CD1c-positive myeloid dendritic cell (primary cell): ENCODE data around the gene RMDN2.
"Not testable (repeated sequence)": the region's sequence is repeated elsewhere in the genome, so short reads cannot be mapped to it uniquely, and the experiment has no call there.

ENCODE experiments used
- DNase-seq: peaks from one replicate; pipeline ENCODE4 v3.0.0-alpha.2; 2016; ENCODE audit errors: extremely low spot score

Gene RMDN2

GRCh38 chr2:37932873-37933272 is 7.8 kb downstream of the RMDN2 start:
- DNase-seq = not testable (repeated sequence)

DNA sequence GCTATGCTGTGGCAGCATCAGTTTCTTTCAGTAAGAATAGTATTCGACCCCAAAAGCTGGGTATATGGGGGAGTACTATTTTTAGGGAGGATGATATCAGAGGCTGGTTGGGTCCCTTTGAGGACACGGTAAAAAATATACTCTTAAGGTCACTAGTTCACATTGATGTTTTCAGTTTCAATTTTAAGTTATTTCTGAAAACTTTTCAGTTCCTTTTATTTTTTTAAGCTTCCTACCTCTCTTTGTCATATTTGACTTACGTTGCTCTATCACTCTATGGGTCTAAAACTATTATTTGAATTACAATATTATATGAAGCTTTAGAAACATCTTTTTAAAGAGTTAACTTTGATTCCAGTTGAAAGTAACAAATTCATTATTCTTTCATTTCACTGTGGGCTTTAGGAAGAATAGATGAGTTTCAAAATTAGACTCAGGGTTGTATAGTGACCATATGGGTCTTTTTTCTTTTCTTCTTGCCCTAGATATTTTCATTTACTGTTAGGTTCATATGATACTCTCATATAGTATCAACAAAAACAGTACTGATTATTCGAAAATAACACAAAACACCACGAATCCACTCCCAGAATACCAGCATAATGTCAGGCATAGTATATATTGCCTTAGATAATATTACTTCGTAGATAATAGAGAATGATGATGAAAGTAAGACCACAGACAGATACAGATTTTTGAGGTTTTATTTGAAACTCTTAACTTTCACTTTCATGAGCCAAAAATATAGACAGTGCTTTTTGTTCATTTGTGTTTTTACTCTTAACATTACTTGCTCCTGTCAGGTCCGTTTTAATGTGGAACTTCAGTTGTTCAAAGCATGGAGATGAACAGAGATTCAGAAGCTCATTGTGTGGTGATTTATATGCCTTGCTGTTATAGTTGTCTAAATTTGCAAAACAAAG is 9.8 kb downstream of the RMDN2 start:
- DNase-seq = peak; percentile 55

DNA sequence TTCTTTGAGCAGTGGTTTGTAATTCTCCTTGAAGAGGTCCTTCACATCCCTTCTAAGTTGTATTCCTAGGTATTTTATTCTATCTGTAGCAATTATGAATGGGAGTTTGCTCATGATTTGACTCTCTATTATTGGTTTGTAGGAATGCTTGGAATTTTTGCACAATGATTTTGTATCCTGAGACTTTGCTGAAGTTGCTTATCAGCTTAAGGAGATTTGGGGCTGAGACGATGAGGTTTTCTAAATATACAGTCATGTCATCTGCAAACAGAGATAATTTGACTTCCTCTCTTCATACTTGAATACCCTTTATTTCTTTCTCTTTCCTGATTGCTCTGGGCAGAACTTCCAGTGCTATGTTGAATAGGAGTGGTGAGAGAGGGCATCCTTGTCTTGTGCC is 12.5 kb downstream of the RMDN2 start:
- DNase-seq = not testable (repeated sequence)

GRCh38 chr2:37941267-37941666 is 16.2 kb downstream of the RMDN2 start:
- DNase-seq = not testable (repeated sequence)

GRCh38 chr2:37944268-37944667 is 19.2 kb downstream of the RMDN2 start:
- no peak for DNase-seq

GRCh38 chr2:37947306-37947705 is 22.2 kb downstream of the RMDN2 start:
- DNase-seq = no peak

GRCh38 chr2:37962018-37962739 is 37.1 kb downstream of the RMDN2 start:
- DNase-seq = not testable (repeated sequence)

- DNase-seq = not testable (repeated sequence)
Observed at GRCh38 chr2:37962740-37963121, 37.6 kb downstream of the RMDN2 start.

- not testable (repeated sequence) for DNase-seq
Observed at GRCh38 chr2:37963901-37964300, 38.8 kb downstream of the RMDN2 start.

DNA sequence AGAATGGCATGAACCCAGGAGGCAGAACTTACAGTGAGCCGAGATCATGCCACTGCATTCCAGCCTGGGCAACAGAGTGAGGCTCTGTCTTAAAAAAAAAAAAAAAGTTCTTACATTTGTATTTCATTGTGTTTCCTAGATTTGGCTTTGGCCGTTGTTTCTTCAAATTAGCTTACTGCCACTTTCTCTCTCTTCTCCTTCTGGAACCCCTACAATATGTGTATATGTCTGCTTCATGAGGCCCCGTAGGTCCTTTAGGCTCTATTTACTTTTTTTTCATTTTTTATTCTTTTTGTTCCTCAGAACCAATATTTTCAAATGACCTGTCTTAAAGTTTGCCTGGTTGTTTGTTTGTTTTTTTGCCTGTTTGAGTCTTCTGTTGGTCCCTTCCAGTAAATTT is 41.2 kb downstream of the RMDN2 start:
- DNase-seq = no peak

GRCh38 chr2:37969731-37970130 is 44.6 kb downstream of the RMDN2 start:
- no peak for DNase-seq

DNA sequence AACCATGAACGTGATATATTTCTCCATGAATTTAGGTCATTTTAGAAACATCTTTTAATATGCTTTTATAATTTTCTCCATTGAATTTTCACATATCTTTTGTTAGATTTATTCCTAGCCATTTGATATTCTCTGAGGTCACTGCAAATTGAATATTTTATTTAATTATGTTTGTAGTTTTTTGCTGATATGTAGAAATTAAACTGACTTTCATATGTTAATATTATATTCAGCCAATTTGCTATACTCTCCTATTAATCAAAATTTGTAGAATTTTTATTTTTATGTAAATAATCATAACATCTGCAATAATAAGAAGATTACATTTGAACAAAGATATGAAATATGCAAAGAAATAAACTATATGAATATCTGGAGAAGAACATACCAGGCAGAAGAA is 46.9 kb downstream of the RMDN2 start:
- no peak for DNase-seq

GRCh38 chr2:37973615-37974353 is 48.7 kb downstream of the RMDN2 start:
- no peak for DNase-seq

DNA sequence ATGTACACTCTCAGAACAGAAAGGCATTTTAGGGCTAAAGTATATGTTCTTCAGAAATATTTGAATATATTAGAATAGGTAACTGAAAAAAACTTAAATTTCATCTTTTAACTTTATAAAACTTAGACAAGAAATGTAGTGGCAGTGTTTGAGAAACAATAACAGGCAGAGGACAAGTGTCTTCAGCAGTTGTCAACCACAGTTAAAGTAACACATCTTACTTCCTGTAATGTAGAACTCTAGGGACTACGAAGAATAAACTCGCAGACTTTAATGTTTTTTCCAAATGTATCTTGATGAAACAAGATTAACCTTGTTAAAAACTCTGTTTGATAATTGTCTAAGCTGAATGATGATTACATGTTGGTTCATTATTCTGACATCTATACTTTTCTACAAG is 50.7 kb downstream of the RMDN2 start:
- DNase-seq = no peak

- no peak for DNase-seq
Observed at GRCh38 chr2:37976411-37976810, 51.3 kb downstream of the RMDN2 start.

GRCh38 chr2:37982147-37982582 is 57.1 kb downstream of the RMDN2 start:
- peak; percentile 73 for DNase-seq

GRCh38 chr2:37982847-37983246 is 57.8 kb downstream of the RMDN2 start:
- no peak for DNase-seq

GRCh38 chr2:37983719-37984118 is 58.6 kb downstream of the RMDN2 start:
- no peak for DNase-seq

DNA sequence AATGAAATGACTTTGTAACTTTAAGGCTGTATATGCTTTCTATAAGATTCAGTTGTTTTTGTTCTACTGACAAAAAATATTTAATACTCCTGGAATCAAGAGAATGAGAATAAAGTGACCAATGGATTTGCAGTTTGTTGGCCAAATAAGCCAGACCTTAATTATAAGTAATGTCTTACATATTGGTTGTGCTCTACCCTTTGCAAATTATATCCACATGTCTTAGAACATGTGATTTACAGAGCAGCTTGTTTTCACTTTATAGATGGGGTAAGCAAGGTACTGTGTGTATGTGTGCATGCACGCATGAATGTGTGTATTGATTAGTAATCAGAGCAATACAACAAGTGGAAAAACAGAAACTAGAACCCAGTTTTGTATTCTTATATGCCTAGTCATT is 59.1 kb downstream of the RMDN2 start:
- DNase-seq = no peak

DNA sequence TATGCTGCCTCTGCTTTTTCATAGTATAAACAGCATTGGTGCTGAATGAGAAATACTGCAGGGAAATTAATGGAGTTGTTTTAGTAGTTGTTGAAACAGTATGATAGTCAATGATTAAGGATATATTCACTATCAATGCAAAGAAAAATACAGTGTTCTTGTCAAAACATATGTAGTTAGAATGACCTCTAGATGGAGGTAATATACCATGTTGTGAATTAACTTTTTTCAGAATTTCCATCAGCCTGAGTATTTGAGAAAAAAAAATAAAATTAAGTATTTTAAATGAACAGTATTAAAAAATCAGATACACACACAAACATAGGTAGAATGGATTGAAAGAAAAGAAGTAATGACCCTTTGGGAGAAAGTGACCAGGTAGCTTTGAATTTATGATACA is 59.5 kb downstream of the RMDN2 start:
- peak; percentile 20 for DNase-seq

DNA sequence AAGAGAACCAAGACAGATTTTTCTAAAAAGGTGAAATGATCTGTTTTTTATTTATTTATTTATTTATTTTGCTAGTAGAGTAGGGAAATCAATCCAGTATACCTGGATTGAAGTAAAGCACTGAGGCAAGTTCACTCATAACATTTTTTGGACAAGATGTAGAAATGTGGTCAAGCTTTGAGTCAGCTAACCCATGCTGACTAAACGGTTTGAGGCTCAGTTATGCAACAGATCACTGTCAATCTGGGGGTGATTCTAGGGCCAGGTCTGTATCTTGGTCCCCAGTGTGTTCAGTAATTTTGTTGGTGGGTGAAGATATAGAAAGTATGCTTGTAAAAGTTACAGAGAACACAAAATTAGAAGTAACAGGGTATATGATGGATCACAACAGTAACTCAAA is 60.2 kb downstream of the RMDN2 start:
- no peak for DNase-seq

- peak; percentile 5 for DNase-seq
Observed at GRCh38 chr2:37987098-37987775, 62.1 kb downstream of the RMDN2 start.
